GM15510 (cell line): ENCODE data around the gene ITPR3.

ENCODE experiments used
- POLR2A ChIP-seq: IDR thresholded peaks from 3 replicates; pipeline ENCODE4 v1.6.1; 2011; ENCODE audit warnings: borderline replicate concordance; ENCODE audit not compliant: insufficient read length; ENCODE audit errors: extremely low read depth

ITPR3 gene

GRCh38 chr6:33619166-33619840, 1.8 kb upstream of the ITPR3 start:
- TF ChIP-seq POLR2A, result no peak

DNA sequence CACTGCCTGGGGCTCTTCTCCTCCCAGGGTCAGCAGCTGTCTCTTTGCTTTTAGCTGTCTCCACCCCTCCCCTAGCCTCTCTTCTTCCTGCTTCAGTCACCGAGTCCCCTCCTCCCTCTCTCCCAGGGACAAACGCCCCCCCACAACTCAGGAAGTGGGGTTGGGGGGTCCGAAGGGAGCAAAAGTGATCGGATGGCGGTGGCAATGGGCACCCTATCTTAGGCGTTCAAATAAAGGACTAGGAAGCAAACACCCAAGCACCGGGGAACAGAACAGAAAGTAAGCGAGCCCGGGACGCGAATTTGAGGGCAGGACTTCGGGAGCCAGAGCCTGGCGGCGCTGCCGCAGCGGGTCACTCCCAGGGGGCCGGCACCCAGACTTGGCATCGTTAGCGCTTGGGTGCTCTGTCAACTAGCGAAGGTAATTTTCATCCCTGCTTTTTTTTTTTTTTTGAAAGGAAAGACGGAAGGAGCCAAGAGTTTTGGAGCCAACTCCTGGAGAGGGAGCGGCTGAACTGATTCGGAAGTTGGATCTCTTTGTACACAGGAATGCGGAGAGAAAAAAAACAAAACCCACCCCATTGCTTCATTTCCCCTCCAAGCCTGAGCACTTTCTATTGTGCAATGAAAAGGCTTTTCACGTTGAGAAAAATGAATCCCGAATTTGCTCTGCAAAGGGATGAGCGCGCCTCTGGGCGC, 815 bp upstream of the ITPR3 start:
- TF ChIP-seq POLR2A, result peak; percentile 19

DNA sequence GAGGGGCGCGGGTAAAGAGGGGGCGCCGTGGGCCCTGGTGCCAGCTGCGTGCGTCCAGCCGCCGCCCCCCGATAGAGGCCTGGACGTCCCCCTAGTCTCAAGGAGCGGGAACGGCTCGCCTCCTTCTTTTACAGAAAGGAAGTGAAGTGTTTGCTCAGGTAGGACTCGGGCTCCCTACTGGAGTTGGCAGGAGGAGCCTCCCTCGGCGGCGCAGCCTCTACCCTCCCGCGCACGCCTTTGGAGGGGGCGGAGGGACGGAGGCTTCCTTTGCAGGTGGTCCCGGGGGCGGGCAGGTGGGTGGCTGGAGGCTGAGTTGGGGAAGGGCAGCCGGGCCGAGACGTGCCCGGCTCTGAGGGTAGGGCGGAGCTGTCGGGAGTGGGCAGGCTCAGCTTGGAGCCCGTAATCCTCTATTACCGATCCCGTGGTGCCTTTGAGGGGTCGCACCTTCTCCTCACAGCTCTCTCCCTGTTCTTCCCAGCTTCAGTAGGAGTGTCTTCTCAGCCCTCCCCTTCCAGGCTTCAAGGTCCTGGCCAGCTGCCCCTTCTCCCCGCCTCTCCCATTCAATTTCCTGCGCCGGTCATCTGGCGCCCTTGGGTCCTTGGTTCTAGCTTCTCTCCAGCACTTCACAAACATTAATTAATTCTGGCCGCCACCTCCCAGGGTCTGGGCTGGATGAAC, 728 bp downstream of the ITPR3 start:
- TF ChIP-seq POLR2A, result no peak

DNA sequence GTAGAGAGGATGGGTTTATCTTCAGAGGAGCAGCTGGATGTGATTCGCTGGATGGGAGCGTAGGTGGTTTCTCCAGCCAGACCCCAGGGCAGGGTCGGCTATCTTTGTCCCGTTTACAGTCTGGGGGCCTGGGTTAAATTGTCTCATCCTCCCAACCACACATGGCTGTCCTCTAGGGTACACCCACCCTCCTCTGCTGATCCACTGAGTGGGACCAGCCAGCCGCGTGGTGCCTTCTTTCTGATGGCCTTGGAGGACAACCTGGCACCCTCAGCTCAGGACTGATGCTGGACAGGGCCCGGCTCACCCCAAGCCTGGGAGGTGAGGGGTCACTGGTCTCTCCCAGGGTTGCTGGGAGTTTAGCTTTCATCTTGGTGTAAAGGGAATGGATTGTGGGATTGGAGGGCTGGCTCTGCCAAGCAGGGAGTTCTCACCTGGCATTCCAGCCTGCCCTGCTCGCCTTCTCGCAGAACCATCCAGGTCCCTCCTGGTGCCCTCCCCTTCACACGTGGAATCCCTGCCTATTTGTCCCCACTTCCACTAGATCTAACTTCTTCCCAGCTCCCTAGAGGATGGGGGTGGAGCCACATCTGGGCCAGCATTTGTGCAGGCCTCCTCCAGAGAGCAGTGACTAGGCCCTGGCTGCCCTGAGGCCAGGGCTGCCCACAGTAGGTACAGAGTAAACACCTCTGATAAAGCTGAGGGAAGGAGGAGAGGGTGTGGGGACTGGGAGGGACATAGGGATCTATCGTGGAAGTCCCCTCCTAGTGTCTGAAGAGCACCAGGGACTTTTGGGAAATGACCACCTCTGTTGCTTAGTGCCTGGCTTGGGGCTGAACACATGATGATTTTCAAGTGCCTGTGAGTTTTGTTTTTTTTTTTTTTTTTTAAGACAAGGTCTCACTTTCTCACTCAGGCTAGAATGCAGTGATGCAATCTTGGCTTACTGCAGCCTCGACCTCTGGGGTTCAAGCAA, 1.6 kb downstream of the ITPR3 start:
- no peak for TF ChIP-seq POLR2A

DNA sequence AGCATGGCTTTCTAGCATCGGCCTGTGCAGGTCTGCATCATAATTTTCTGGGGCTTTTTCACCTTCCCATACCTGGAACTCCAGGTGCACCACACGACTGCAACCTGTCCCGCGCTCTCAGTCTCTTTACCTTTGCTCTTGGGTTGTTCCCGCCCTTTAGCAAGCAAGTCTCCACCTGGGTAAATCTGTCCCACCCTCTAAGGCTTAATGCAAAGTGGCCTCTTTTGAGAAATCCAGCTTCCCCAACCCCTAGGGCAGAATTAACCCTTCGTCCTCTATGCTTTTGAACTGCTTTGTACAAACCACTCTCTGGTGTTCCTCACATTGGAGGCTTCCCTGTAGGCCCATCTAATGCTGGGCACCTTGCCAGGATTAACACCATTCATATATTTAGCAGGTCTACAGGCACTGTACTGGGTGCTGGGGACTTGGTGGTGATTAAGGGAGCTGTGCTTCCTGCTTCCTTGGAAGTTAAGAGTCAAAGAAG, 2.8 kb downstream of the ITPR3 start:
- no peak for TF ChIP-seq POLR2A

DNA sequence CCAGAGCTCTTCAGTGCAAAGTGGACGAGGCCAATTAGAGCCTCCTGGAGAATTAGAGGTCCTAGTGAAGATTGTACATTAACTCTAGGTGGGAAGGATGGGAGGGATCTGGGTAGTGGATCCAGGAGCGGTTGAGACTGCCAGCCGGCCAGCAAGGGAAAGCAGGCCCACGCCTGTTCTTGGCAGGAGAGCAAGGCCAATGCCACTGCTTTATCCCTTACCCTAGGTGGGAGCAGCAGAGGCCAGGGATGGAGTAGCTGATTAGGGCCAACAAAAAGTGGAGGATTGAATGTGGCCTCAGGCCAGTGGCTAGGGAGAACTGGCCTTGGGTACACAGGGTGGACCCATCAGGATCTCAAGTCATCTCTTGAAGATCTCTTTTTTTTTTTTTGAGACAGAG, 3.7 kb downstream of the ITPR3 start:
- TF ChIP-seq POLR2A, result no peak

- no peak for TF ChIP-seq POLR2A
Measured at GRCh38 chr6:33627876-33628275, 6.8 kb downstream of the ITPR3 start.

GRCh38 chr6:33628401-33628964, 7.4 kb downstream of the ITPR3 start:
- no peak for TF ChIP-seq POLR2A

GRCh38 chr6:33630014-33630413, 8.9 kb downstream of the ITPR3 start:
- TF ChIP-seq POLR2A, result no peak

GRCh38 chr6:33631971-33632557, 10.9 kb downstream of the ITPR3 start:
- no peak for TF ChIP-seq POLR2A

GRCh38 chr6:33632558-33633039, 11.5 kb downstream of the ITPR3 start:
- TF ChIP-seq POLR2A, result no peak

DNA sequence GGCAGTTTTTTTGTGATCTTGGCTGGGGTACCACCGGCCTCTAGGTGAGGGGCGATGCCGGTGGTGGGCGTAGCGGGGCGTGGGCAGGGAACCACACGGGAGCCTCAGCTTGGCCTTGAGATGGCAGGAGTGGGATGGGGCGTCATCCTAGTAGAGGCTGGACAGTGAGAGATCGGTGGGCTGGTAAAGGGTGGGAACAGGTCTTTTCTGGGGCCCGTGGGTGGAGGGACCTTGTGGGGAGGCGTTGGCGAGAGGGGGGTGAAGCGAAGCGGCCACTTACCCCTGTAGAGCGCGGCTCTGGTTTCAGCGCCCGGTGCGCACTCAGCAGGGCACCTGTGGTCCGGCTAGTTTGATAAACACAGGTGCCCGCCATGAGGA, 12.0 kb downstream of the ITPR3 start:
- no peak for TF ChIP-seq POLR2A

GRCh38 chr6:33633462-33634158, 12.5 kb downstream of the ITPR3 start:
- no peak for TF ChIP-seq POLR2A
